ENCODE data around the gene RIOK2.

DNA sequence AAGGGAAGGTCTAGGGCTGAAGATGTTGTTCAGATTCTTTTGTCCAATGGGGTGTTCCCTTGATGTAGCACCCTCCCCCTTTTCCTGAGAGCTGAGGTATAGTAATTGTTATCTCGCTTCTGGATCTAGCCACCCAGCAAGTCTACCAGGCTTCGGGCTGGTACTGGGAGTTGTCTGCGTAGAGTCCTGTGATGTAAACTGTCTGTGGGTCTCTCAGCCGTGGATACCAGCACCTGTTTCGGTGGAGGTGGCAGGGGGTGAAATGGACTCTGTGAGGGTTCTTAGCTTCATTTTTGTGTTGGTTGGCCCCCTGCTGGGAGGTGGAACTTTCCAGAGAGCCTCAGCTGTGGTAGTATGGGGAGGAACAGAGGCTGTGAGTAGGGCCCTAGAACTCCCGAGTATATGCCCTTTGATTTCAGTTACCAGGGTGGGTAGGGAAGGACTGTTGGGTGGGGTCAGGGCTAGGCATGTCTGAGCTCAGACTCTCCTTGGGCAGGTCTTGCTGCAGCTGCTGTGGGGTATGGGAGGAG is 25.2 kb upstream of the RIOK2 start:
- TF ChIP-seq, protein P1, sequence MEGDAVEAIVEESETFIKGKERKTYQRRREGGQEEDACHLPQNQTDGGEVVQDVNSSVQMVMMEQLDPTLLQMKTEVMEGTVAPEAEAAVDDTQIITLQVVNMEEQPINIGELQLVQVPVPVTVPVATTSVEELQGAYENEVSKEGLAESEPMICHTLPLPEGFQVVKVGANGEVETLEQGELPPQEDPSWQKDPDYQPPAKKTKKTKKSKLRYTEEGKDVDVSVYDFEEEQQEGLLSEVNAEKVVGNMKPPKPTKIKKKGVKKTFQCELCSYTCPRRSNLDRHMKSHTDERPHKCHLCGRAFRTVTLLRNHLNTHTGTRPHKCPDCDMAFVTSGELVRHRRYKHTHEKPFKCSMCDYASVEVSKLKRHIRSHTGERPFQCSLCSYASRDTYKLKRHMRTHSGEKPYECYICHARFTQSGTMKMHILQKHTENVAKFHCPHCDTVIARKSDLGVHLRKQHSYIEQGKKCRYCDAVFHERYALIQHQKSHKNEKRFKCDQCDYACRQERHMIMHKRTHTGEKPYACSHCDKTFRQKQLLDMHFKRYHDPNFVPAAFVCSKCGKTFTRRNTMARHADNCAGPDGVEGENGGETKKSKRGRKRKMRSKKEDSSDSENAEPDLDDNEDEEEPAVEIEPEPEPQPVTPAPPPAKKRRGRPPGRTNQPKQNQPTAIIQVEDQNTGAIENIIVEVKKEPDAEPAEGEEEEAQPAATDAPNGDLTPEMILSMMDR (conservative IDR thresholded peaks at IDR 0.05): no peak
- TF ChIP-seq ZFX (IDR thresholded peaks at IDR 0.05): no peak
